HepG2 (cell line): ENCODE measurements around the gene CRIP1. TPM values are rescaled to one million over a fixed set of nuclear protein-coding genes. Genes with fewer than 3 reads are reported as not detected.
A peak's percentile ranks its signal among the peaks of the same experiment; 100 is the strongest.

Source experiments
- ARID2 ChIP-seq: sonication (generic); formaldehyde crosslinking; IDR thresholded peaks from 2 replicates; pipeline ENCODE4 v1.8.1; 2022; ENCODE audit warnings: mild to moderate bottlenecking, missing genetic modification reagents, borderline replicate concordance
- ARNT2 ChIP-seq: sonication (generic); formaldehyde crosslinking; IDR thresholded peaks from 2 replicates; pipeline ENCODE4 v1.8.0; 2022; ENCODE audit warnings: mild to moderate bottlenecking, low read depth, missing genetic modification reagents, moderate library complexity
- ATF3 ChIP-seq: sonication (generic); formaldehyde crosslinking; IDR thresholded peaks from 2 replicates; pipeline ENCODE4 v1.4.0; 2020; ENCODE audit warnings: missing genetic modification reagents
- CCDC6 ChIP-seq: sonication (generic); formaldehyde crosslinking; IDR thresholded peaks from 2 replicates; pipeline ENCODE4 v1.8.1; 2022; ENCODE audit warnings: mild to moderate bottlenecking, missing genetic modification reagents, moderate library complexity
- CSRNP1 ChIP-seq: sonication (generic); formaldehyde crosslinking; IDR thresholded peaks from 2 replicates; pipeline ENCODE4 v1.8.1; 2023; ENCODE audit warnings: mild to moderate bottlenecking, missing genetic modification reagents
- EZH2 ChIP-seq: conservative IDR thresholded peaks from 2 replicates; pipeline ENCODE4 v1.6.1; 2012; ENCODE audit warnings: mild to moderate bottlenecking, low read depth, low read length, moderate library complexity
- GATA4 ChIP-seq: sonication (generic); IDR thresholded peaks from 2 replicates; pipeline ENCODE4 v1.6.1; 2016; ENCODE audit warnings: antibody characterized with exemption, low read depth, borderline replicate concordance
- HNRNPL ChIP-seq: fragments of 200-400 bp; formaldehyde crosslinking; IDR thresholded peaks from 2 replicates; pipeline ENCODE4 v1.6.1; 2017; ENCODE audit warnings: mild to moderate bottlenecking, low read depth, low read length
- KDM5A ChIP-seq: fragments of 200-600 bp; sonication (generic); IDR thresholded peaks from 2 replicates; pipeline ENCODE4 v1.7.0; 2018; ENCODE audit warnings: antibody characterized with exemption, mild to moderate bottlenecking, low read length, borderline replicate concordance
- MYC ChIP-seq: sonication (generic); formaldehyde crosslinking; IDR thresholded peaks from 2 replicates; pipeline ENCODE4 v1.9.0; 2021; ENCODE audit warnings: missing genetic modification reagents, borderline replicate concordance
- NRL ChIP-seq: sonication (generic); formaldehyde crosslinking; IDR thresholded peaks from 2 replicates; pipeline ENCODE4 v1.5.0; 2020; ENCODE audit warnings: missing genetic modification reagents, mild to moderate bottlenecking, moderate library complexity, borderline replicate concordance
- SALL1 ChIP-seq: sonication (generic); formaldehyde crosslinking; IDR thresholded peaks from 2 replicates; pipeline ENCODE4 v1.8.0; 2022; ENCODE audit warnings: mild to moderate bottlenecking, missing genetic modification reagents
- YY1 ChIP-seq: IDR thresholded peaks from 2 replicates; pipeline ENCODE4 v1.6.1; 2011; ENCODE audit warnings: low read length, low read depth, moderate library complexity, mild to moderate bottlenecking; ENCODE audit not compliant: insufficient read depth, insufficient replicate concordance
- ZBTB7B ChIP-seq: sonication (generic); formaldehyde crosslinking; IDR thresholded peaks from 2 replicates; pipeline ENCODE4 v1.4.0; 2020; ENCODE audit warnings: missing genetic modification reagents
- ZFYVE20 ChIP-seq: sonication (generic); formaldehyde crosslinking; IDR thresholded peaks from 2 replicates; pipeline ENCODE4 v1.8.0; 2023; ENCODE audit warnings: low read depth, mild to moderate bottlenecking, moderate library complexity, missing genetic modification reagents, borderline replicate concordance
- ZNF225 ChIP-seq: sonication (generic); formaldehyde crosslinking; IDR thresholded peaks from 2 replicates; pipeline ENCODE4 v1.4.0; 2020; ENCODE audit warnings: mild to moderate bottlenecking, missing genetic modification reagents
- ZNF687 ChIP-seq: sonication (generic); formaldehyde crosslinking; IDR thresholded peaks from 2 replicates; pipeline ENCODE4 v1.5.1; 2020; ENCODE audit warnings: mild to moderate bottlenecking, missing genetic modification reagents, moderate library complexity
- polyA plus RNA-seq, 8 experiments: library from polyadenylated mRNA; depleted of rRNA in 3 of 8; stranded (reverse) in 7 of 8; unstranded in 1 of 8; fragments of >200 nt; fragmentation: Illumina TruSeq in 4 of 8; extraction: Trizol in 4 of 8; gene quantifications; 2 replicates each; pipeline versions ENCODE4 v1.2.1 to v1.2.3, GENCODE V29; 2011 to 2016; ENCODE audit warnings: low read depth in 4 of 8, missing spikeins in 1 of 8, mixed read lengths in 1 of 8; ENCODE audit not compliant: insufficient read depth in 1 of 8
- total RNA-seq, 5 experiments: library from RNA; depleted of rRNA; stranded (reverse); fragments of >200 nt; fragmentation: Illumina TruSeq; extraction: Trizol; gene quantifications; 2 replicates each; pipeline ENCODE4 v1.2.3, GENCODE V29; 2016; ENCODE audit warnings: low read depth in 1 of 5
- TF ChIP-seq, protein P1 (sequence below): sonication (generic); formaldehyde crosslinking; IDR thresholded peaks from 2 replicates; pipeline ENCODE4 v1.8.1; 2023; ENCODE audit warnings: mild to moderate bottlenecking, moderate library complexity, missing genetic modification reagents
- TF ChIP-seq, protein P2 (sequence below): sonication (generic); formaldehyde crosslinking; IDR thresholded peaks from 2 replicates; pipeline ENCODE4 v1.5.0; 2020; ENCODE audit warnings: missing genetic modification reagents, mild to moderate bottlenecking, borderline replicate concordance

CRIP1 gene
- total and polyA plus RNA-seq, 2 of the 13 experiments (the other 11 are each of a cell fraction or from before 2014, with no cell fraction given), result 53.9 to 59.5 TPM

- no peak for TF ChIP-seq EZH2
- TF ChIP-seq, protein P1, sequence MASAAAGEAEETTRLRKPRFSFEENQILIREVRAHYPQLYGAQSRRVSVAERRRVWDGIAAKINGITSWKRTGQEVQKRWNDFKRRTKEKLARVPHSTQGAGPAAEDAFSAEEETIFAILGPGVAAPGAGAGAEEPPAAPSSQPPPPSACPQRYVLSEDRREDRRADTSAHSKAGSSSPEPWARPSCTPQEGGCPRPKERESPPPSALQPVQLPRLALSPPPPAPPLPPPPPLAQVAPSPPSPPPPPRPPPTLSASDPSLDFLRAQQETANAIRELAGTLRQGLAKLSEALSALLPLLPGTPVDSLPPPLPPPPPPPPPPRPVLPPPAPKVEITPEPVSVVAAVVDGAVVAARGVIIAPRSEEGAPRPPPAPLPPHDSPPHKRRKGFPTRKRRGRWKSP, result 0 out of 2 replicates have a peak, but pooled peaks have one; percentile 58
- peak; percentile 56 for TF ChIP-seq YY1
- no peak for TF ChIP-seq ARID2
- no peak for TF ChIP-seq ZNF225 (CRISPR knock-in tag)
- 0 out of 2 replicates have a peak, but pooled peaks have one; percentile 53 for TF ChIP-seq HNRNPL
- peak; percentile 54 for TF ChIP-seq MYC (CRISPR knock-in tag)
- TF ChIP-seq, protein P2, sequence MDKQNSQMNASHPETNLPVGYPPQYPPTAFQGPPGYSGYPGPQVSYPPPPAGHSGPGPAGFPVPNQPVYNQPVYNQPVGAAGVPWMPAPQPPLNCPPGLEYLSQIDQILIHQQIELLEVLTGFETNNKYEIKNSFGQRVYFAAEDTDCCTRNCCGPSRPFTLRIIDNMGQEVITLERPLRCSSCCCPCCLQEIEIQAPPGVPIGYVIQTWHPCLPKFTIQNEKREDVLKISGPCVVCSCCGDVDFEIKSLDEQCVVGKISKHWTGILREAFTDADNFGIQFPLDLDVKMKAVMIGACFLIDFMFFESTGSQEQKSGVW (CRISPR knock-in tag), result no peak
- TF ChIP-seq ZBTB7B (CRISPR knock-in tag), result peak; percentile 32; the same call in 1 of the 2 replicates
- no peak for TF ChIP-seq CCDC6
- no peak for TF ChIP-seq KDM5A
- no peak for TF ChIP-seq ARNT2 (CRISPR knock-in tag)
- peak; percentile 38; the same call in 1 of the 2 replicates for TF ChIP-seq SALL1 (CRISPR knock-in tag)
- TF ChIP-seq ZFYVE20 (CRISPR knock-in tag), result no peak
- TF ChIP-seq NRL (CRISPR knock-in tag), result no peak
- peak; percentile 58; the same call in 1 of the 2 replicates for TF ChIP-seq ZNF687
- TF ChIP-seq ATF3 (CRISPR knock-in tag), result no peak
- TF ChIP-seq GATA4, result no peak; the same call in 1 of the 2 replicates
- TF ChIP-seq CSRNP1 (CRISPR knock-in tag), result no peak
These were observed 3.0 kb downstream of the CRIP1 start (continued) for GRCh38 chr14:105489542-105490266.
